NCI-H2081 treated with DMSO at 0.1 percent for 48 hours (cell line): ENCODE data around the gene FBLIM1.

Experiments
- DNase-seq: peaks from one replicate; lab custom pipeline; 2025; lab: John Stamatoyannopoulos, UW

FBLIM1 gene

GRCh38 chr1:15748264-15748663, 10.3 kb upstream of the FBLIM1 start:
- DNase-seq, result no peak

- no peak for DNase-seq
These were observed 9.8 kb upstream of the FBLIM1 start for GRCh38 chr1:15748690-15749398.

GRCh38 chr1:15749399-15750291, 8.9 kb upstream of the FBLIM1 start:
- DNase-seq, result no peak

GRCh38 chr1:15750924-15751323, 7.7 kb upstream of the FBLIM1 start:
- no peak for DNase-seq

- no peak for DNase-seq
These were observed 6.9 kb upstream of the FBLIM1 start for GRCh38 chr1:15751717-15752116.

- DNase-seq, result no peak
These were observed 4.8 kb upstream of the FBLIM1 start for GRCh38 chr1:15753776-15754175.

- no peak for DNase-seq
These were observed 3.5 kb upstream of the FBLIM1 start for GRCh38 chr1:15755021-15755645.

GRCh38 chr1:15755646-15756040, 3.0 kb upstream of the FBLIM1 start:
- DNase-seq, result no peak

- DNase-seq, result no peak
These were observed 2.2 kb upstream of the FBLIM1 start for GRCh38 chr1:15756143-15757015.

GRCh38 chr1:15757016-15757543, 1.5 kb upstream of the FBLIM1 start:
- no peak for DNase-seq

GRCh38 chr1:15757575-15758342, 836 bp upstream of the FBLIM1 start:
- DNase-seq, result no peak

- DNase-seq, result no peak
These were observed 512 bp downstream of the FBLIM1 start for GRCh38 chr1:15758953-15759661.

- no peak for DNase-seq
These were observed 2.1 kb downstream of the FBLIM1 start for GRCh38 chr1:15760520-15761211.

GRCh38 chr1:15761366-15762128, 3.0 kb downstream of the FBLIM1 start:
- DNase-seq, result no peak

GRCh38 chr1:15762546-15762945, 4.0 kb downstream of the FBLIM1 start:
- no peak for DNase-seq

- no peak for DNase-seq
These were observed 5.7 kb downstream of the FBLIM1 start for GRCh38 chr1:15764269-15764764.

- no peak for DNase-seq
These were observed 6.3 kb downstream of the FBLIM1 start for GRCh38 chr1:15764890-15765289.

GRCh38 chr1:15765495-15766194, 7.0 kb downstream of the FBLIM1 start:
- no peak for DNase-seq
